Astrocyte of the spinal cord (primary cell): ENCODE data around the gene GKAP1.

Source experiments
- DNase-seq: peaks from one replicate; pipeline ENCODE4 v3.0.0; 2011; ENCODE audit warnings: low read depth, low spot score
- H3K4me3 ChIP-seq: 2 replicates; pipeline ENCODE4 v1.5.1; 2011; ENCODE audit warnings: low read depth, mild to moderate bottlenecking, low read length, moderate library complexity
- CTCF ChIP-seq: IDR thresholded peaks from 2 replicates; pipeline ENCODE4 v1.5.1; 2012; ENCODE audit warnings: low read depth, mild to moderate bottlenecking, low read length, inconsistent platforms
- in situ Hi-C: cut with HindIII; loops from 2 replicates; pipeline ENCODE4 v1.10.0; 2017; ENCODE audit warnings: low sequenced_read_pairs

GKAP1 gene

GRCh38 chr9:83794051-83794450, 23.5 kb downstream of the GKAP1 start:
- in situ Hi-C loops: no loop called here
- TF ChIP-seq CTCF: no peak
- no peak for DNase-seq
- H3K4me3 ChIP-seq: no peak overlapping the region

GRCh38 chr9:83792746-83793145, 24.8 kb downstream of the GKAP1 start:
- H3K4me3 ChIP-seq: no peak overlapping the region
- DNase-seq: no peak
- in situ Hi-C loops: no loop called here
- no peak for TF ChIP-seq CTCF

GRCh38 chr9:83778164-83778563, 39.4 kb downstream of the GKAP1 start:
- no peak overlapping the region for H3K4me3 ChIP-seq
- DNase-seq: no peak
- no peak for TF ChIP-seq CTCF
- in situ Hi-C loops: no loop called here

GRCh38 chr9:83775932-83776331, 41.6 kb downstream of the GKAP1 start:
- DNase-seq: no peak
- no peak overlapping the region for H3K4me3 ChIP-seq
- TF ChIP-seq CTCF: no peak
- in situ Hi-C loops: no loop called here

- TF ChIP-seq CTCF: no peak
- no peak overlapping the region for H3K4me3 ChIP-seq
- no peak for DNase-seq
- in situ Hi-C loops: no loop called here
These were observed 44.7 kb downstream of the GKAP1 start for GRCh38 chr9:83772860-83773259.

- H3K4me3 ChIP-seq: no peak overlapping the region
- no peak for DNase-seq
- no peak for TF ChIP-seq CTCF
- in situ Hi-C loops: no loop called here
These were observed 52.2 kb downstream of the GKAP1 start for GRCh38 chr9:83765376-83765775.

GRCh38 chr9:83754383-83754977, 63.1 kb downstream of the GKAP1 start:
- in situ Hi-C loops: no loop called here
- H3K4me3 ChIP-seq: no peak overlapping the region
- no peak for DNase-seq
- no peak for TF ChIP-seq CTCF
